Esophagus squamous epithelium (tissue), 4 donors: ENCODE measurements around the gene CEBPE.

Source experiments
- POLR2A ChIP-seq, 4 donors: fragments of 450-650 bp; IDR thresholded peaks; one replicate each; pipeline ENCODE4 v1.6.1; 2017; ENCODE audit warnings: antibody characterized with exemption in 4 of 4, mild to moderate bottlenecking in 4 of 4, moderate library complexity in 3 of 4
- TF ChIP-seq, protein P1 (sequence below), 6 experiments: fragments of 450-650 bp in 4 of 6; fragments of 200-600 bp in 2 of 6; sonication (generic) in 2 of 6; IDR thresholded peaks; one replicate each; pipeline ENCODE4 v1.5.1; 2016 to 2019; ENCODE audit warnings: antibody characterized with exemption in 6 of 6, mild to moderate bottlenecking in 4 of 6, moderate library complexity in 4 of 6

DNA sequence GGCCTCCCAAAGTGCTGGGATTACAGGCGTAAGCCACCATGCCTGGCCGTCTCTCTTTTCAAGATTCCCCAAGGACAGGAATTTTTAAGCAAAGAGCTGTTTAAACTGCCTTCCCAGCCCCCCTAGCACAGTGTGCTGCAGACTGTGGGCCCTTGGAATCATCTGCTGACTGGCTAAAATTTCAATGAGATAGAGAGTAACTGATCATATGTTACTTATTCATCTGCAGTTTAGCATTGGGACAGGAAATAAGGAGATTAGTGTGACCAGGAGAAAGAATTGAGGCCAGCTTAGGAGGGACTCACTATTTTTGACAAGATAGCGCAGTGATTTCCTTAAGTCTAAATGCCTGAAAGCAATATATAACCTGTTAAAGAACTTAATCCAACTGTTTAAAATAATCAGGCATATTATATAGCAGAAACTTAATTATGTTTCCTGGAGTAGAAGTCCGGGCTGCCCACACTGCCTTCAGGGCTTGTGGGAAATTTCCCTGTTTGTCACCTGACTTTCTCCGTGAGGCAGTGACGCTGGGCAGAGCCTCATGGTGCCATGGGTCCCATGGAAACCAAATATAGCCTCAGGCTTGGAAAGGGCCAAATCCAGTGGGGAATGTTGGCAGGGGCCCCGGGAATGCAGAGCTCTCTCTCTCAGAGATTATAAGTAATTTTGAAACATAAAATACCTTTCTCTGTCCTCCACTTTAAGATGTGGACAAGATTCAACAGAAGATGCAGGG is 22.8 kb upstream of the CEBPE start:
- no peak for TF ChIP-seq POLR2A (IDR thresholded peaks at IDR 0.05)
- TF ChIP-seq, protein P1, sequence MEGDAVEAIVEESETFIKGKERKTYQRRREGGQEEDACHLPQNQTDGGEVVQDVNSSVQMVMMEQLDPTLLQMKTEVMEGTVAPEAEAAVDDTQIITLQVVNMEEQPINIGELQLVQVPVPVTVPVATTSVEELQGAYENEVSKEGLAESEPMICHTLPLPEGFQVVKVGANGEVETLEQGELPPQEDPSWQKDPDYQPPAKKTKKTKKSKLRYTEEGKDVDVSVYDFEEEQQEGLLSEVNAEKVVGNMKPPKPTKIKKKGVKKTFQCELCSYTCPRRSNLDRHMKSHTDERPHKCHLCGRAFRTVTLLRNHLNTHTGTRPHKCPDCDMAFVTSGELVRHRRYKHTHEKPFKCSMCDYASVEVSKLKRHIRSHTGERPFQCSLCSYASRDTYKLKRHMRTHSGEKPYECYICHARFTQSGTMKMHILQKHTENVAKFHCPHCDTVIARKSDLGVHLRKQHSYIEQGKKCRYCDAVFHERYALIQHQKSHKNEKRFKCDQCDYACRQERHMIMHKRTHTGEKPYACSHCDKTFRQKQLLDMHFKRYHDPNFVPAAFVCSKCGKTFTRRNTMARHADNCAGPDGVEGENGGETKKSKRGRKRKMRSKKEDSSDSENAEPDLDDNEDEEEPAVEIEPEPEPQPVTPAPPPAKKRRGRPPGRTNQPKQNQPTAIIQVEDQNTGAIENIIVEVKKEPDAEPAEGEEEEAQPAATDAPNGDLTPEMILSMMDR (IDR thresholded peaks at IDR 0.05), result no peak
